HG02642 (cell line): ENCODE measurements around the gene DTNBP1.

Experiments
- ATAC-seq: cut with Tn5 transposase; IDR thresholded peaks from one replicate; pipeline ENCODE4 v1.9.1; 2021; ENCODE audit warnings: mild to moderate bottlenecking; ENCODE audit not compliant: unreplicated experiment, poor library complexity

Gene DTNBP1

GRCh38 chr6:15595461-15596173 is 67.2 kb downstream of the DTNBP1 start:
- no peak for ATAC-seq

GRCh38 chr6:15594512-15595259 is 68.1 kb downstream of the DTNBP1 start:
- ATAC-seq: no peak

- ATAC-seq: no peak
These were observed 69.0 kb downstream of the DTNBP1 start for GRCh38 chr6:15593798-15594197.

- ATAC-seq: no peak
These were observed 70.2 kb downstream of the DTNBP1 start for GRCh38 chr6:15592610-15593009.

GRCh38 chr6:15588971-15589634 is 73.7 kb downstream of the DTNBP1 start:
- ATAC-seq: no peak

GRCh38 chr6:15586503-15586902 is 76.3 kb downstream of the DTNBP1 start:
- no peak for ATAC-seq

GRCh38 chr6:15585760-15586214 is 77.0 kb downstream of the DTNBP1 start:
- ATAC-seq: no peak

GRCh38 chr6:15582499-15582898 is 80.3 kb downstream of the DTNBP1 start:
- ATAC-seq: no peak

- ATAC-seq: no peak
These were observed 81.1 kb downstream of the DTNBP1 start for GRCh38 chr6:15581751-15582150.

GRCh38 chr6:15580326-15580725 is 82.5 kb downstream of the DTNBP1 start:
- no peak for ATAC-seq

- no peak for ATAC-seq
These were observed 84.0 kb downstream of the DTNBP1 start for GRCh38 chr6:15578716-15579391.

- ATAC-seq: no peak
These were observed 85.2 kb downstream of the DTNBP1 start for GRCh38 chr6:15577550-15578171.

GRCh38 chr6:15577106-15577505 is 85.7 kb downstream of the DTNBP1 start:
- ATAC-seq: no peak

GRCh38 chr6:15575357-15576033 is 87.3 kb downstream of the DTNBP1 start:
- no peak for ATAC-seq

GRCh38 chr6:15574486-15574885 is 88.3 kb downstream of the DTNBP1 start:
- no peak for ATAC-seq

- no peak for ATAC-seq
These were observed 88.8 kb downstream of the DTNBP1 start for GRCh38 chr6:15574023-15574422.

- no peak for ATAC-seq
These were observed 89.4 kb downstream of the DTNBP1 start for GRCh38 chr6:15573384-15573783.

- ATAC-seq: no peak
These were observed 90.4 kb downstream of the DTNBP1 start for GRCh38 chr6:15572296-15573016.

- ATAC-seq: no peak
These were observed 92.7 kb downstream of the DTNBP1 start for GRCh38 chr6:15570171-15570570.
